ENCODE data around the gene AKAP13.

AKAP13 gene

GRCh38 chr15:85485956-85486567 is 105.7 kb downstream of the AKAP13 start:
- no peak for TF ChIP-seq GATA3 (IDR thresholded peaks at IDR 0.05; ENCODE audit: low read depth, low read length)

GRCh38 chr15:85488997-85489396 is 108.6 kb downstream of the AKAP13 start:
- TF ChIP-seq GATA2 (IDR thresholded peaks at IDR 0.05; ENCODE audit: low read depth, low read length) (no peak), GATA3 (IDR thresholded peaks at IDR 0.05; ENCODE audit: low read depth, low read length) (no peak)

GRCh38 chr15:85489773-85490493 is 109.5 kb downstream of the AKAP13 start:
- TF ChIP-seq GATA2 (IDR thresholded peaks at IDR 0.05; ENCODE audit: low read depth, low read length) (no peak), GATA3 (IDR thresholded peaks at IDR 0.05; ENCODE audit: low read depth, low read length) (no peak)

GRCh38 chr15:85490856-85491255 is 110.5 kb downstream of the AKAP13 start:
- TF ChIP-seq GATA3 (IDR thresholded peaks at IDR 0.05; ENCODE audit: low read depth, low read length) (no peak), GATA2 (IDR thresholded peaks at IDR 0.05; ENCODE audit: low read depth, low read length) (no peak)

DNA sequence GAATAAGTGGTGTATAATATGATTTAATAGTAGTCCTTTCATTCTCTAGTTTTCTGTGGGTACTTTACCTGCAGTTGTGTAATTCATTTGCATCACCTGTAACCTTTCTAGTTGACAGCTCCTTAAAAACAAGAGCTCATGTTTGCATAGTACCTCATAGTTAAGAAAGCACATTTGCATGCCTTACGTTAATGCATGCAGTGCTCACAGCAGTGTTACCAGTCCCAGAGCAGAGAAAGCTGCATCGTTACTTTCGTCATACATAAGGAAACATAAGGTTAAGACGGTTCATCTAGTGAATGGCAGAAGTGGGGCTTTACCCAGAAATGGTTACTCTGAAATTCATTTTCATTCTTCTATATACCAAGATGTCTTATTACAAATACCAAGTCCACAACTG is 111.3 kb downstream of the AKAP13 start:
- TF ChIP-seq GATA3 (IDR thresholded peaks at IDR 0.05; ENCODE audit: low read depth, low read length) = no peak

GRCh38 chr15:85492406-85492805 is 112.0 kb downstream of the AKAP13 start:
- TF ChIP-seq GATA2 (IDR thresholded peaks at IDR 0.05; ENCODE audit: low read depth, low read length) (no peak), GATA3 (IDR thresholded peaks at IDR 0.05; ENCODE audit: low read depth, low read length) (no peak)

DNA sequence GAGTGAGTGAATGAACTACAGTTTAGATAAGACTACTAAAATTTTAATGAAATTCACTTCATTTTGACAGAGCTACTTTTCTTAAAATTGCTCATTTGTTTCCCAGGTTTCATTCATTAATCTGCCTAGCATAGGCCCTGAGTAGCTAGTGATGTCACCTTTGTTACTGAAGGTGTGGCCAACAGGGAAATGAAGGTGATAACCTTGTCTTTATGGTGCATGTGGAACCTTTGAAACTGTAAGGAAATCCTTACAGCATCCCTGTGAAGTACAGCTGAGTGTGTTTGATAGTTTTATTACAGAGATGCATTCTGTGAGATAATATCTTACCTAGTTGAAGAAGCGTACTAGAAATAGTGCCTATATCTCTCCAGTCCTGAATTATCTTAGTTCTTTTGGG is 112.9 kb downstream of the AKAP13 start:
- TF ChIP-seq GATA2 (IDR thresholded peaks at IDR 0.05; ENCODE audit: low read depth, low read length) (no peak), GATA3 (IDR thresholded peaks at IDR 0.05; ENCODE audit: low read depth, low read length) (no peak)

DNA sequence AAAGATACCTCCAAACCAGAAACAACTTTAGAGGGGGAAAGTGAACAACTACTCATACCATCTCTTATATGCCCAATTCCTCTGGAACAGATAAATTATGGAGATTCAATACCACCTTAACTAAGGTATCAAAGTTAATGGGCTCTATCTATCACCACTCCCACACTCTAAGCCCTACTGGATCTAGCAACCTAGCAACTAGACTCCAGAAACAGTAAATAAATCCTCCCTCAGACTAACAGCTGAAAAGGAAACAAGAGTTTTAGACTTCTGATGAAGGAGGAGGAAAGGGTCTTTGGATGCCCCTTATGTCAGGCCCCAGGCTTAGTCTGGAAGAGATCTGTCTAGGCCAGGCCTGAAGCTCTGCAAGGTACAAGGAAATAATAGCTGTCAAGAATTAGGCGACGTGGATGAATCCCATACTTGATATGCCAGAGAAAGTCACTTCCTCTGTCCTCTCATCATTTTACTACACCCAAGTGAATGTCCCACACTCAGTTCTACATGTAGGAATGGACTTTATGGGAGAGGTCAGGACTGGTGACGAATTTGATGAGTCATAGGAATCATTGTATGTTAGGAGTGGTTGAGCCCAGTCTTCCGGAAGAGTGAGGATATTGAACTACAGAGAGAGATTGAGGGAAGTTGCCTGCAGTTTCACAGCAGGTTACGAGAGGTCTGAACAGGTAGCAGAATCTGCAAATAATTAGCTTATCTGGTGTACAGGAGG is 113.8 kb downstream of the AKAP13 start:
- TF ChIP-seq GATA3 (IDR thresholded peaks at IDR 0.05; ENCODE audit: low read depth, low read length) (no peak), GATA2 (IDR thresholded peaks at IDR 0.05; ENCODE audit: low read depth, low read length) (no peak)

DNA sequence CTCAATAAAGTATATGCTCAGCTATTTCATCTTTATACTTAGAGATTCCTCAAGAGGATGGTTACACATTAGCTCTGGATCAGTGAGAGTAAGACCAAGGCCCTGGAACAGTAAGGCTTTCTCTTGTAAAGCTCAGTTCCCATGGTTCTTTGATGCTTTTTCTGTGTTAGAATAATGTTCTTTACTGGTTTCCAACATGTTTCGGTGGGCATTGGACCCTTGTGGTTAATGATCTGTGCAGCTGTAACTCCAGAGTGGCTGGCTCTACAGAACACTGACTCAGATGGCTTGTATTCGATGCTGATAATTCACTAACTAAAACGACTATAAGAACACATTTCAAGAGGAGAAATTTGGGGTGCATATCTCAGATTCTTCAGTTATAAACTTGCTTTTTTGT is 114.7 kb downstream of the AKAP13 start:
- no peak for TF ChIP-seq GATA3 (IDR thresholded peaks at IDR 0.05; ENCODE audit: low read depth, low read length)
- TF ChIP-seq GATA2 (IDR thresholded peaks at IDR 0.05; ENCODE audit: low read depth, low read length) = no peak

DNA sequence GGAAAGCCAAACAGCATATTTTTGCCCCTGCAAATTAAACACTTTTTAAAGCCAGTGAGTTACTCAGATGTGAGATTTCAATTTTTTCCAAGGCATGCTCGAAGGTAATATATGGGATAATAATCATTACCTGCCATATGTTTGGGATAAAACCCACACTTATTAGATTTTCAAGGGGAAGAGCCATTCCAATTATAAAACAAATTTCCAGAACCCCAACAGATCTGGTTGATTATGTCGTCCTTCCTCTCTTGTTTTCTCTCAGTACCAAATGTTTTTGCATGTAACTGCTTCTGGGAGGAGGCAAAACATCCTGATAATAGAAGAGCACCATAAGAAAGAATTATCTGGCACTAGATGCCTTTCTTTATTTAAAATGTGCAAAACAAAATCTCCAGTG is 115.1 kb downstream of the AKAP13 start:
- TF ChIP-seq GATA2 (IDR thresholded peaks at IDR 0.05; ENCODE audit: low read depth, low read length) (peak; percentile 76; the same call in 1 of the 2 replicates), GATA3 (IDR thresholded peaks at IDR 0.05; ENCODE audit: low read depth, low read length) (peak; percentile 93)

GRCh38 chr15:85496151-85496550 is 115.7 kb downstream of the AKAP13 start:
- TF ChIP-seq GATA2 (IDR thresholded peaks at IDR 0.05; ENCODE audit: low read depth, low read length) = no peak
- no peak for TF ChIP-seq GATA3 (IDR thresholded peaks at IDR 0.05; ENCODE audit: low read depth, low read length)

- TF ChIP-seq GATA3 (IDR thresholded peaks at IDR 0.05; ENCODE audit: low read depth, low read length) (peak; percentile 76), GATA2 (IDR thresholded peaks at IDR 0.05; ENCODE audit: low read depth, low read length) (peak; percentile 95)
Observed at GRCh38 chr15:85496551-85497171, 116.3 kb downstream of the AKAP13 start.

- TF ChIP-seq GATA3 (IDR thresholded peaks at IDR 0.05; ENCODE audit: low read depth, low read length) = no peak
Observed at GRCh38 chr15:85497172-85497569, 116.8 kb downstream of the AKAP13 start.

DNA sequence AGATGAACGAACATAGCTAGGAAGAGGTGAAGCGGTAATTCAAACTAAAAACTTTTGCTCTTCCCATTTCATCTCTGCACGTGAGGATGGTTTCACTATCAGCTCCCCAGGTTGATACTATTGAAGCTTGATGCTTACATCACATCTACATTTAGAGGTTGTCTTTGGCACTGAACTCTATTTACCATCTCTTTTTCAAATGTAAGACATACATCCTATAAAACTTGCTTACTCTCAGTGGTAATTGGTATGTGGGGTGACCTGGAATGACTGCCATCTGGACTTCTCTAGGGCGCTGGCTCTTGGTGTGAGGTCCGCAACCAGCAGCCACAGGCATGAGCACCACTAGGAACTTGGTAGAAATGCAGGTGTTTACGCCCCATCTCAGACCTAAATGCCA is 118.1 kb downstream of the AKAP13 start:
- TF ChIP-seq GATA2 (IDR thresholded peaks at IDR 0.05; ENCODE audit: low read depth, low read length) = no peak
- no peak for TF ChIP-seq GATA3 (IDR thresholded peaks at IDR 0.05; ENCODE audit: low read depth, low read length)
